Upper lobe of right lung (tissue), 1 donor: ENCODE results near the gene OR6V1. TPM values are rescaled to one million over a fixed set of nuclear protein-coding genes. Genes with fewer than 3 reads are reported as not detected.

Source experiments
- ATAC-seq: fragments of 200-7000 bp; cut with Tn5 transposase; one replicate; pipeline ENCODE4 v1.9.1; 2020; ENCODE audit warnings: mild to moderate bottlenecking, moderate library complexity
- DNase-seq: peaks from one replicate; pipeline ENCODE4 v3.0.0-alpha.2; 2020
- H3K27ac ChIP-seq: fragments of 200-600 bp; one replicate; pipeline ENCODE4 v1.8.0; 2022
- H3K27me3 ChIP-seq: fragments of 200-600 bp; one replicate; pipeline ENCODE4 v1.8.0; 2022; ENCODE audit warnings: mild to moderate bottlenecking
- H3K36me3 ChIP-seq: fragments of 200-600 bp; one replicate; pipeline ENCODE4 v1.8.0; 2022
- H3K4me1 ChIP-seq: fragments of 200-600 bp; one replicate; pipeline ENCODE4 v1.8.0; 2022
- H3K4me3 ChIP-seq: fragments of 200-600 bp; one replicate; pipeline ENCODE4 v1.8.0; 2022; ENCODE audit warnings: mild to moderate bottlenecking
- H3K9me3 ChIP-seq: fragments of 200-600 bp; one replicate; pipeline ENCODE4 v1.8.0; 2022
- intact Hi-C: fragments of 100-400 bp; cut with DNase I; formaldehyde crosslinking; loops from one replicate; pipeline ENCODE4 v1.11.0; 2022
- total RNA-seq: library from RNA; stranded (reverse); fragmentation: NEBNext Ultra II Directional; extraction: Animal tissue kit (Norgen Biotek cat#: 25700); gene quantifications from one replicate; pipeline ENCODE4 v1.2.1, GENCODE V29; 2021
- TF ChIP-seq, protein P1 (sequence below): fragments of 200-600 bp; IDR thresholded peaks from one replicate; pipeline ENCODE4 v1.8.0; 2022; ENCODE audit warnings: antibody characterized with exemption
- donor health status: DM: no; HTN: yes; CAD: no; lungs with severe emphysema.

The OR6V1 gene
- total RNA-seq, 1 donor from 2014 or later = not detected

DNA sequence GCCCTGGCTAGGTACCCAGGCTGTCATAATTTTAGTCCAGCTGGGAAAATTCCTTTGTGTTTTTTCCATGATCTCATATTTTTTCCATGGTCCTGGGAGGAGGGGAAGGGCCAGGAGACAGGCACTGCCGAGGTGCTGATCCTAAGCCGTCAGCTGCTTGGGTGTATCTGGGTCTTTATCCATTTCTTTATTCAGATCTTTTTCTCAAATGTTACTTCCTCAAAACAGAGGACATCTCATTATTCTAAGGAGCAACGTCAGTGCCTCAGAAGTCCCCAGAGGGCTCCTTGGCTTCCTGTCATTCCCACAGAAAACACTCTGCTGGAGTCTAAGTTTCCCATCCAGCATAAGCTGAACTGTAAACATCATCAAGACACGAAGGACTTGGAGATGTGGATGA is 2.8 kb upstream of the OR6V1 start:
- ATAC-seq (no peak), DNase-seq (no peak)
- intact Hi-C loops = no loop called here
- Histone ChIP-seq H3K4me3 (no peak overlapping the region), H3K36me3 (no peaks in the 10 kb centered on the region), H3K9me3 (no peaks in the 10 kb centered on the region), H3K4me1 (no peaks in the 10 kb centered on the region), H3K27me3 (no peaks in the 10 kb centered on the region), H3K27ac (no peak overlapping the region)
- TF ChIP-seq, protein P1, sequence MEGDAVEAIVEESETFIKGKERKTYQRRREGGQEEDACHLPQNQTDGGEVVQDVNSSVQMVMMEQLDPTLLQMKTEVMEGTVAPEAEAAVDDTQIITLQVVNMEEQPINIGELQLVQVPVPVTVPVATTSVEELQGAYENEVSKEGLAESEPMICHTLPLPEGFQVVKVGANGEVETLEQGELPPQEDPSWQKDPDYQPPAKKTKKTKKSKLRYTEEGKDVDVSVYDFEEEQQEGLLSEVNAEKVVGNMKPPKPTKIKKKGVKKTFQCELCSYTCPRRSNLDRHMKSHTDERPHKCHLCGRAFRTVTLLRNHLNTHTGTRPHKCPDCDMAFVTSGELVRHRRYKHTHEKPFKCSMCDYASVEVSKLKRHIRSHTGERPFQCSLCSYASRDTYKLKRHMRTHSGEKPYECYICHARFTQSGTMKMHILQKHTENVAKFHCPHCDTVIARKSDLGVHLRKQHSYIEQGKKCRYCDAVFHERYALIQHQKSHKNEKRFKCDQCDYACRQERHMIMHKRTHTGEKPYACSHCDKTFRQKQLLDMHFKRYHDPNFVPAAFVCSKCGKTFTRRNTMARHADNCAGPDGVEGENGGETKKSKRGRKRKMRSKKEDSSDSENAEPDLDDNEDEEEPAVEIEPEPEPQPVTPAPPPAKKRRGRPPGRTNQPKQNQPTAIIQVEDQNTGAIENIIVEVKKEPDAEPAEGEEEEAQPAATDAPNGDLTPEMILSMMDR = no peak

GRCh38 chr7:143050931-143051330 is 1.2 kb upstream of the OR6V1 start:
- no peak overlapping the region for H3K4me3 ChIP-seq
- H3K27me3 ChIP-seq = no peaks in the 10 kb centered on the region
- DNase-seq (no peak), ATAC-seq (no peak)
- TF ChIP-seq, protein P1 = no peak
- no peaks in the 10 kb centered on the region for H3K9me3 ChIP-seq
- intact Hi-C loops = no loop called here
- H3K27ac ChIP-seq = no peak overlapping the region
- H3K36me3 ChIP-seq = no peaks in the 10 kb centered on the region
- no peaks in the 10 kb centered on the region for H3K4me1 ChIP-seq

DNA sequence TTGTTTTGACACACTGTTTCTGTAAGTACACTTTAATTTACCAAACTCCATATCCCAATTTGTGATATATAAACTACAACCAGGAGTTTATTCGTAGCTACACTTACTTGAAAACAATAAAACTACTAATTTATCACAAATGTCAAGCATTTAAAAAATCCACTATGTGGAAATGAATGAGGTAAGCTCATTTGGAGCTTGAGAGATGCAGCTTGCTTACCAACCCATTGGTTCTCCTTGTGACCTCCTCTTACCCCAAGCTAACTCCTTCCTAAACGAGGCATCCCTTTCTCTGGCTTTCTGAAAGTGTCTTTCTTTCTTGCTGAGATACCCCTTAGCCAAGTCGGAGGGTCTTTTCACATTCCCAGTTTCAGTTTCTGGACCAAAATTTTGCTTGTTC is 2.5 kb downstream of the OR6V1 start:
- intact Hi-C loops = no loop called here
- no peak for ATAC-seq
- TF ChIP-seq, protein P1 = no peak
- Histone ChIP-seq H3K36me3 (no peaks in the 10 kb centered on the region), H3K4me1 (no peaks in the 10 kb centered on the region), H3K27me3 (no peaks in the 10 kb centered on the region), H3K27ac (no peak overlapping the region), H3K9me3 (no peaks in the 10 kb centered on the region), H3K4me3 (no peak overlapping the region)
- DNase-seq = no peak

DNA sequence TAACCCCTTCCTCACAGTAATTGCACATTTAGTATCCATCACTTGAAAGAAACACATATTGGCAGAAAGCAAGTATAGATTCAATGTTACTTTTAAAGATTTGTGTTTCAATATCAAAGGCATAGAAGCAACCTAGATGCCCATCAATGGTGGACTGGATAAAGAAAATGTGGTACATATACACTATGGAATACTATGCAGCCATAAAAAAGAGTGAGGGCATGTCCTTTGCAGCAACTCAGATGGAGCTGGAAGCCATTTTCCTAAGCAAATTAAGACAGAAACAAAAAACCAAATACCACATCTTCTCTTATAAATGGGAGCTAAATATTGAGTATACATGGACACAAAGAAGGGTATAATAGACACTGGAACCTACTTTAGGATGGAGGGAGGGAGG is 3.6 kb downstream of the OR6V1 start:
- Histone ChIP-seq H3K27me3 (no peaks in the 10 kb centered on the region), H3K9me3 (no peaks in the 10 kb centered on the region), H3K27ac (no peak overlapping the region), H3K36me3 (no peaks in the 10 kb centered on the region), H3K4me1 (no peaks in the 10 kb centered on the region), H3K4me3 (no peak overlapping the region)
- intact Hi-C loops = no loop called here
- no peak for ATAC-seq
- TF ChIP-seq, protein P1 = no peak
- no peak for DNase-seq

DNA sequence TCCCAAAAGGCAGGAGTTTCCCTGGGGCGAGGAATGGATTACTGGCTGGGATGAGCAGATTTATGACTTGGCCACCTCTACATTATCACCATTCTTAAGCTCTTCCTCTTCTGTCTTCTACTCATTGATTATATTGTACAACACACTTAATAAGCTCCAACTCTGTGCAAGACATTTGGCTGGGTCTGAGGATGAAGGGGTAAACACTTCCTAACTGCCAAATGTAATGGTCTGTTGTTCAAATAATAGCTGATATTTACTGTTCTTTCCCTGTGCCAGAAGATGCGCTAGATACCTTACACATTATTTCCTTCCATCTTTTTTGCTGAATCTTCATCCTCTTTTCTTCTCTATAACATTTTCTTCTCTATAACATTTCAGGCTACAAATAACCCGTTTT is 11.6 kb downstream of the OR6V1 start:
- ATAC-seq (no peak), DNase-seq (no peak)
- Histone ChIP-seq H3K4me1 (no peaks in the 10 kb centered on the region), H3K36me3 (no peaks in the 10 kb centered on the region), H3K27ac (no peak overlapping the region), H3K27me3 (no peaks in the 10 kb centered on the region), H3K4me3 (no peak overlapping the region), H3K9me3 (no peaks in the 10 kb centered on the region)
- TF ChIP-seq, protein P1 = no peak
- intact Hi-C loops = no loop called here

- ATAC-seq = no peak
- no peaks in the 10 kb centered on the region for H3K4me1 ChIP-seq
- H3K27ac ChIP-seq = no peak overlapping the region
- DNase-seq = no peak
- intact Hi-C loops = no loop called here
- no peak overlapping the region for H3K4me3 ChIP-seq
- H3K9me3 ChIP-seq = no peaks in the 10 kb centered on the region
- no peaks in the 10 kb centered on the region for H3K36me3 ChIP-seq
- no peaks in the 10 kb centered on the region for H3K27me3 ChIP-seq
- TF ChIP-seq, protein P1 = no peak
Observed at GRCh38 chr7:143068446-143068845, 16.3 kb downstream of the OR6V1 start.
